Activated naive CD4-positive, alpha-beta T cell treated with anti-CD3 and anti-CD28 coated beads for 36 hours (primary cell): ENCODE data around the gene GRB10. TPM values are rescaled to one million over a fixed set of nuclear protein-coding genes. Genes with fewer than 3 reads are reported as not detected.

Experiments used
- CTCF ChIA-PET: fragments of 350-600 bp; sonication (Branson Sonifier 250); formaldehyde crosslinking; loops from one replicate; lab custom pipeline; 2021; ENCODE audit warnings: antibody characterized with exemption; lab: Charles Lee
- DNase-seq: peaks from one replicate; pipeline ENCODE4 v3.0.0-alpha.2; 2020
- H3K27ac Mint-ChIP-seq: one replicate; pipeline ENCODE4 v1.8.0; 2021; ENCODE audit warnings: mild to moderate bottlenecking, mixed read lengths
- H3K27me3 Mint-ChIP-seq: one replicate; pipeline ENCODE4 v1.8.0; 2021; ENCODE audit warnings: low read depth, mixed read lengths
- H3K36me3 Mint-ChIP-seq: one replicate; pipeline ENCODE4 v1.8.0; 2021; ENCODE audit warnings: low read depth, mixed read lengths
- H3K4me1 Mint-ChIP-seq: one replicate; pipeline ENCODE4 v1.8.0; 2021; ENCODE audit warnings: low read depth, mixed read lengths
- H3K4me3 Mint-ChIP-seq: one replicate; pipeline ENCODE4 v1.8.0; 2021; ENCODE audit warnings: mild to moderate bottlenecking, moderate library complexity, mixed read lengths
- H3K9me3 Mint-ChIP-seq: one replicate; pipeline ENCODE4 v1.8.0; 2021; ENCODE audit warnings: mixed read lengths
- intact Hi-C: fragments of 100-400 bp; cut with micrococcal nuclease; formaldehyde crosslinking; loops from one replicate; pipeline ENCODE4 v1.15.1; 2023
- total RNA-seq, 2 experiments: library from RNA; stranded (reverse); gene quantifications; one replicate each; pipeline ENCODE4 v1.2.3, GENCODE V29; 2021

GRB10 gene
- total RNA-seq, 2 experiments from 2014 or later, result 24.3 to 30.4 TPM

GRCh38 chr7:50687575-50688225 lies 95.0 kb downstream of the GRB10 start:
- H3K4me3 Mint-ChIP-seq, result no peak overlapping the region
- no peak overlapping the region for H3K27ac Mint-ChIP-seq
- no peak for DNase-seq
- intact Hi-C loops, result no loop called here
- no peaks in the 10 kb centered on the region for H3K27me3 Mint-ChIP-seq
- no peaks in the 10 kb centered on the region for H3K36me3 Mint-ChIP-seq
- no peaks in the 10 kb centered on the region for H3K4me1 Mint-ChIP-seq
- H3K9me3 Mint-ChIP-seq, result no peaks in the 10 kb centered on the region
- CTCF ChIA-PET, result interaction anchor here (0.6 to 1.6 kb wide), 6 partner anchors 8 to 1006 kb away, joined by 3 to 4 read pairs (median 3); no protein-coding TSS in a partner anchor

GRCh38 chr7:50687096-50687495 lies 95.6 kb downstream of the GRB10 start:
- CTCF ChIA-PET, result interaction anchor here (0.7 kb wide), 1 partner anchor 1007 kb away, joined by 3 read pairs; no protein-coding TSS in a partner anchor
- Mint-ChIP-seq H3K36me3 (no peaks in the 10 kb centered on the region), H3K4me1 (no peaks in the 10 kb centered on the region), H3K9me3 (no peaks in the 10 kb centered on the region), H3K27ac (no peak overlapping the region), H3K4me3 (no peak overlapping the region), H3K27me3 (no peaks in the 10 kb centered on the region)
- no peak for DNase-seq
- intact Hi-C loops, result no loop called here

GRCh38 chr7:50685135-50686065 lies 97.3 kb downstream of the GRB10 start:
- Mint-ChIP-seq H3K4me3 (no peak overlapping the region), H3K27me3 (no peaks in the 10 kb centered on the region), H3K27ac (no peak overlapping the region), H3K36me3 (no peaks in the 10 kb centered on the region), H3K9me3 (no peaks in the 10 kb centered on the region), H3K4me1 (no peaks in the 10 kb centered on the region)
- intact Hi-C loops, result no loop called here
- CTCF ChIA-PET, result interaction anchor here (0.6 to 1.0 kb wide), 2 partner anchors 456 to 475 kb away, joined by 4 read pairs; no protein-coding TSS in a partner anchor
- no peak for DNase-seq

GRCh38 chr7:50684713-50685075 lies 98.0 kb downstream of the GRB10 start:
- H3K9me3 Mint-ChIP-seq, result no peaks in the 10 kb centered on the region
- CTCF ChIA-PET, result interaction anchor here (0.6 kb wide), 1 partner anchor 456 kb away, joined by 4 read pairs; no protein-coding TSS in a partner anchor
- H3K27ac Mint-ChIP-seq, result no peak overlapping the region
- intact Hi-C loops, result no loop called here
- H3K27me3 Mint-ChIP-seq, result no peaks in the 10 kb centered on the region
- H3K4me1 Mint-ChIP-seq, result no peaks in the 10 kb centered on the region
- H3K4me3 Mint-ChIP-seq, result no peak overlapping the region
- no peak for DNase-seq
- H3K36me3 Mint-ChIP-seq, result no peaks in the 10 kb centered on the region

- intact Hi-C loops, result no loop called here
- H3K36me3 Mint-ChIP-seq, result no peaks in the 10 kb centered on the region
- CTCF ChIA-PET, result no interaction called here
- no peak overlapping the region for H3K4me3 Mint-ChIP-seq
- no peaks in the 10 kb centered on the region for H3K9me3 Mint-ChIP-seq
- H3K27me3 Mint-ChIP-seq, result no peaks in the 10 kb centered on the region
- no peak for DNase-seq
- no peaks in the 10 kb centered on the region for H3K4me1 Mint-ChIP-seq
- H3K27ac Mint-ChIP-seq, result no peak overlapping the region
These were observed 98.5 kb downstream of the GRB10 start for GRCh38 chr7:50684011-50684712.

GRCh38 chr7:50682573-50682972 lies 100.1 kb downstream of the GRB10 start:
- no peaks in the 10 kb centered on the region for H3K4me1 Mint-ChIP-seq
- no peaks in the 10 kb centered on the region for H3K9me3 Mint-ChIP-seq
- no peaks in the 10 kb centered on the region for H3K27me3 Mint-ChIP-seq
- no peak for DNase-seq
- CTCF ChIA-PET, result no interaction called here
- H3K4me3 Mint-ChIP-seq, result no peak overlapping the region
- no peak overlapping the region for H3K27ac Mint-ChIP-seq
- intact Hi-C loops, result no loop called here
- no peaks in the 10 kb centered on the region for H3K36me3 Mint-ChIP-seq

- DNase-seq, result no peak
- Mint-ChIP-seq H3K9me3 (no peaks in the 10 kb centered on the region), H3K36me3 (no peaks in the 10 kb centered on the region), H3K4me1 (no peaks in the 10 kb centered on the region), H3K27ac (no peak overlapping the region), H3K27me3 (no peaks in the 10 kb centered on the region), H3K4me3 (no peak overlapping the region)
- CTCF ChIA-PET, result no interaction called here
- intact Hi-C loops, result no loop called here
These were observed 100.6 kb downstream of the GRB10 start for GRCh38 chr7:50682079-50682478.

GRCh38 chr7:50681432-50682045 lies 101.2 kb downstream of the GRB10 start:
- intact Hi-C loops, result no loop called here
- no peak for DNase-seq
- Mint-ChIP-seq H3K4me1 (no peaks in the 10 kb centered on the region), H3K27me3 (no peaks in the 10 kb centered on the region), H3K4me3 (no peak overlapping the region), H3K36me3 (no peaks in the 10 kb centered on the region), H3K27ac (no peak overlapping the region), H3K9me3 (no peaks in the 10 kb centered on the region)
- CTCF ChIA-PET, result interaction anchor here (0.6 to 4.9 kb wide), 2 partner anchors 214 to 813 kb away, joined by 4 to 43 read pairs; no protein-coding TSS in a partner anchor

GRCh38 chr7:50679218-50680007 lies 103.3 kb downstream of the GRB10 start:
- CTCF ChIA-PET, result interaction anchor here (0.6 to 4.9 kb wide), 8 partner anchors 9 to 259 kb away, joined by 3 to 43 read pairs (median 3); no protein-coding TSS in a partner anchor
- Mint-ChIP-seq H3K36me3 (no peaks in the 10 kb centered on the region), H3K4me3 (no peak overlapping the region), H3K4me1 (no peaks in the 10 kb centered on the region), H3K9me3 (no peaks in the 10 kb centered on the region), H3K27ac (no peak overlapping the region), H3K27me3 (no peaks in the 10 kb centered on the region)
- intact Hi-C loops, result loop anchor here (1.0 to 5.0 kb wide), 6 partner anchors 46 to 587 kb away; no protein-coding TSS in a partner anchor
- DNase-seq, result no peak

GRCh38 chr7:50678586-50678985 lies 104.1 kb downstream of the GRB10 start:
- no peak for DNase-seq
- CTCF ChIA-PET, result interaction anchor here (0.9 to 4.9 kb wide), 5 partner anchors 15 to 211 kb away, joined by 3 to 43 read pairs (median 4); no protein-coding TSS in a partner anchor
- no peak overlapping the region for H3K4me3 Mint-ChIP-seq
- H3K9me3 Mint-ChIP-seq, result no peaks in the 10 kb centered on the region
- no peaks in the 10 kb centered on the region for H3K27me3 Mint-ChIP-seq
- no peak overlapping the region for H3K27ac Mint-ChIP-seq
- H3K4me1 Mint-ChIP-seq, result no peaks in the 10 kb centered on the region
- intact Hi-C loops, result loop anchor here (5.0 kb wide), 1 partner anchor 484 kb away; no protein-coding TSS in a partner anchor
- H3K36me3 Mint-ChIP-seq, result no peaks in the 10 kb centered on the region

GRCh38 chr7:50677638-50677996 lies 105.1 kb downstream of the GRB10 start:
- CTCF ChIA-PET, result interaction anchor here (4.9 kb wide), 1 partner anchor 210 kb away, joined by 43 read pairs; no protein-coding TSS in a partner anchor
- intact Hi-C loops, result loop anchor here (5.0 kb wide), 1 partner anchor 485 kb away; no protein-coding TSS in a partner anchor
- no peaks in the 10 kb centered on the region for H3K4me1 Mint-ChIP-seq
- H3K27me3 Mint-ChIP-seq, result no peaks in the 10 kb centered on the region
- no peak overlapping the region for H3K27ac Mint-ChIP-seq
- H3K9me3 Mint-ChIP-seq, result no peaks in the 10 kb centered on the region
- H3K36me3 Mint-ChIP-seq, result no peaks in the 10 kb centered on the region
- DNase-seq, result no peak
- H3K4me3 Mint-ChIP-seq, result no peak overlapping the region
